T-helper 1 cell (primary cell): ENCODE results near the gene KBTBD7.
"Not testable (repeated sequence)": the region's sequence is repeated elsewhere in the genome, so short reads cannot be mapped to it uniquely, and the experiment has no call there.

ENCODE experiments used
- DNase-seq, 5 donors: peaks; one replicate each; pipeline ENCODE4 v3.0.0-alpha.2; 2012 to 2020

KBTBD7 gene

DNA sequence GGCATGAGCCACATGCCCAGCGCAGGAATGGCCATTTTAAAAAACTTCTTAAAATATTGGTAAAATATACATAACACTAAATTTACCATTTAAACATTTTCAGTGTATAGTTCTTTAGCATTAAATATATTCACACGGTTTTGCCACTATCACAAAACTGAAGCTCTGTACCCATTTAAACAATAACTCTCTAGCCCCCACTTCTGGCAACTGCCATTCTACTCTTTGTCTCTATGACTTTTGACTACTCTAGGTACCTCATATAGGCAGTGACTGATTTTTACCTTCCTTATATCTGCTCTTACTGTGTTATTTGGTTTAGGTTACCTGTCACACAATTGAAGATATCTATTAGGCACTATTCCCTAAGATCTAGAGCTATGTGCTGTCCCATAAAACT, 2.3 kb upstream of the KBTBD7 start:
- DNase-seq, result no peak

DNA sequence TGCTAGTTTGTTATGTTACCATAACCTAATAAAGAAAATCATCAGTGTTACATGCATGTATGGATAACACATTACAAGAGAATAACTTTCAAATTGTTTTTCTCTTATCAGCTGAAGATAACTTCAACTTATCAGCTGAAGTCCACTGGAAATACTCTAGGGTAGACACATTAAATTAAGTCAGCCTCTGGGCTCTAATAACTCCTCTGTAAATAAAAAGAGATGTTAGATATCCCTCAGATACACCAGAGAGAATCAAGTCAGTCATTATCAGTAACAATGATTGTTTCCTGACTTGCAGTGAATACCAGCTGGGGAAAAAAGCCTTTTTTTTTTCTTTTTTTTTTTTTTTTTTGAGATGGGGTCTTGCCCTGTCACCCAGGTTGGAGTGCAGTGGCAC, 1.6 kb upstream of the KBTBD7 start:
- no peak for DNase-seq

DNA sequence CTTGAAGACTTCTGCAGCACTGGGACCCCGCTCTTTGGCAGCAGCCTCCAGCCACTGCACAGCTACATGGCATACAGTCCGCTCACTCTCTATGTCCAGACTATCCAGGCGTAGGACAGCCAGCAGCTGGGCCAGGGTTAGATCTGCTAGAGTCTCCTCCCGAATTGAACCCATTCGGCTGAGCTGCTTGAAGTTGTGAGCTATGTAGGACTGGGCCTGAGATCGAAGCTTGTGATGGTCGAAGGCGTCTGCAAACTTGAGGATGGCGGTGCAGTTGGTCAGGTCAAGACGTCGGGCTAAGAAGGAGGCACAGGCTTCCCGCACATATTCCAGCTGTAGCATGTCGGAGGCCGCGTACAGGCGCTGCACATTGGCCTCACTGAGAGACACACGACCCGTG, 900 bp downstream of the KBTBD7 start:
- no peak for DNase-seq

DNA sequence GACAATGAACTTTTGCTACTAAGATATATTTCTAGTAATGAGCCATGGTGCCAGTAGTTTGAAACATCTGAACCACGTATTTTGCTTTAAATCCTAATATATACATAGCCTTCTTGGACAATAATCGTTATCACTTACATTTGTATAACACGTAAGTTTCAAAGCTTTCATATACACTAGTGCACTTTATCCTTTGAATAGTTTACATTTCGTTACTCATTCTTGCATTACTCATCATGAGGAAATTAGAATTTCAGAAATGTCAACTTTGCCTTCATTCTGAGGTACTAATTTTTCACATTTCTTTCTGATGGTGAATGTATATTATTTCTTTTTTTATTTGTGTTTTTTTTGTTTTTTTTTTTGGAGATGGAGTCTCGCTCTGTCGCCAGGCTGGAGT, 5.8 kb downstream of the KBTBD7 start:
- DNase-seq, result no peak

DNA sequence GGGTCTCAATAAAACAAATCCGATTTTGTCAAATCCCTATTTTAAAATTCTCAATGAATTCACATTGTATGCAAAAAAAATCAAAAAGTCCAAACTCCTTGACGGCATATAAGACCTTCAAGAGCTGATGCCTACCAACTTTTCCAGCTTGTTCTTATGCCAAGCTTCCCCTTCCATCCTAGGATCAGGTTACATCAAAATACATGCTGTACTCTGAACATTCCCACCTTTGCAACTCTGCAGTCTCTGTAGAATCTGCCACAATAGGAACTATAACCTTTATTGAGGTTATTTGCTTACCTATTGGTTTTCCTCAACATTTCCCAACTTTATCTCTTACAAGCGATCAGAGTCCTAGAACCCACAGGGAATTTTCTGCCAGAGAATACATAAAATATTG, 7.9 kb downstream of the KBTBD7 start:
- DNase-seq, result no peak

DNA sequence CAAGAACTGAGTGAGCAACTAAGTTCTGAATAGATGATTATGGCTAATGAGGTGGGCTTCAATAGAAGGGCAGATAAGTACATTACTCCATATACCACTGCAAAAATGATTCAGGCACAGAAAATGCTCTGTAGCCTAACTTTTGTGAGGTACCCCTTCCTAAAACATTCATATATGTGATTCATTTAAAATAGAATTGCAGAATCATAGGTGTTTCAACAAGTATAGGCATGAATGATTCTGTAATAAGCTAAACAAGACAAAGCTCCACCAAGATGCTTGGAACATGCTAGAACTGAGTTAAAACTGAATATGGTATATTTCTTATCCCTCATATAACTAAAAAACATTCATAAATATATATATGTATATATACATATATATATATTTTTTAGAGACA, 12.1 kb downstream of the KBTBD7 start:
- DNase-seq, result no peak

DNA sequence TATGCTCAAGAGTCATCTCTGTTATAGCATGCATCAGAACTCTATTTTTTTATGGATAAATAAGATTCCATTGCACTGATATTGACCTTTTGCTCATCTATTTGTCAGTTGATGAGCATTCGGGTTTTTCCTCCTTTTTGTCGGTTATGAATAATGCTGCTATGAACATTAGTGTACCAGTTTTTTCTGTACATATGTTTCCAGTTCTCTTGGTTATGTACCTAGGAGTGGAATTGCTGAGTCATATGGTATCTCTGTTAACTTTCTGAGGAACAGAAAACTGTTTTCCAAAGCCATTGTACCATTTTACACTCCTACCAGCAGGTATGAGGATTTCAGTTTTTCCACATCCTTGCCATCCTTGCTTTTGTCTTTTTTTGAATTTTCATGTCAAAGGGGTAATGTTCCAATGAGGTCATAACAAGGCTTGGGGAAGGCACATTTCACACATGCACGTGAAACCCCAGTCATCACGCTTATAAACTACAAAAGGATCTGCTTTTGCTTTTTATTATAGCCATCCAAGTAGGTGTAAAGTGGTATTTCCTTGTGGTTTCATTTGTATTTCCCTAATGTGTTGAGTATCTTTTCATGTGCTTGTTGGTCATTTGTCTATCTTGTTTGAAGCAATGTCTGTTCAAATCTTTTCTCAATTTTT, 14.6 kb downstream of the KBTBD7 start:
- no peak for DNase-seq

DNA sequence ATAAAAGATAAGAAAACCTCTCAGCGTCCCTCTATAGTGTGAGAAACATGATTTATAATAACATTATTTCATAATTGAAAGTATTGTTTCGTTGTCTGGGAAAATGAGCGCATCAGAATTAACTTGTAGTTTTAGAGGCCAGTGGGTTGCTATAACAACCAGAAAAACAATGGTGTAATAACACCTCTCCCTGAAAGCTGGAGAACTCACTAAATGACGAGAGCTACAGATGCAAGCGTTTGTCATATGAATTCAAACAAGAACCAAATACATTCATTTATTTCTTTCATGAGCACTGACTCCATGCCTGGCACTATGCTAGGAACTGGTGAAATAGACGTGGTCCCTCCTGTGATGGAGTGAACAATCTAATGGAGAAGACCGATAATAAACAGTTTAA, 16.3 kb downstream of the KBTBD7 start:
- no peak for DNase-seq

DNA sequence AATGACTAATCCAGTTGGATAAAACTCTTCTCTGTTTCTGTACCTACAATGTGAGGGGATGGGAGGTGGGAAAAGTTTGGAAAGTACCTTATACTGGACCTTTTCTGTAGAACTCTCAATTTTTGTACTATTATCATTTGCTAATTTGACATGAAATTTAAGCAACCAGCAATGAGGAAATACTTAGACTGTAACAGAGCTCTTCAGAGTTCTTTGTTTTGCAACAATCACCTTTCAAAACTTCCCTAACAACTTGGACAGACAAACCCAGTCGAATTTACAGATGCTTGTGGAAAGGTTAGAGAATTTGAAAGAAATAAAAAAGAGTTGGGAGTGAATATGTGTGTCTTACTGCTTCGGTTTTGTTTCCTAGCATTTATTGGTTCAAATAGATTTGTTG, 16.8 kb downstream of the KBTBD7 start:
- DNase-seq, result no peak

DNA sequence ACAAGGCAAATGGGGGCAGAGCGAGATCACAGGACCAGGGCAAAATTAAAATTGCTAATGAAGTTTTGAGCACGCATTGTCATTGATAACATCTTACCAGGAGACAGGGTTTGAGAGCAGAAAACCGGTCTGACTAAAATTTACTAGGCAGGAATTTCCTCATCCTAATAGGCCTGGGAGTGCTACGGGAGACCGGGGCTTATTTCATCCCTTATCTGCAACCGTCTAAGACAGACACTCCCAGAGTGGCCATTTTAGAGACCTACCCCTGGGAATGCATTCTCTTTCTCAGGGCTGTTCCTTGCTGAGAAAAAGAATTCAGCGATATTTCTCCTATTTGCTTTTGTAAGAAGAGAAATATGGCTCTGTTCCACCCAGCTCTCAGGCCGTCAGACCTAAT, 18.8 kb downstream of the KBTBD7 start:
- DNase-seq, result not testable (repeated sequence)

DNA sequence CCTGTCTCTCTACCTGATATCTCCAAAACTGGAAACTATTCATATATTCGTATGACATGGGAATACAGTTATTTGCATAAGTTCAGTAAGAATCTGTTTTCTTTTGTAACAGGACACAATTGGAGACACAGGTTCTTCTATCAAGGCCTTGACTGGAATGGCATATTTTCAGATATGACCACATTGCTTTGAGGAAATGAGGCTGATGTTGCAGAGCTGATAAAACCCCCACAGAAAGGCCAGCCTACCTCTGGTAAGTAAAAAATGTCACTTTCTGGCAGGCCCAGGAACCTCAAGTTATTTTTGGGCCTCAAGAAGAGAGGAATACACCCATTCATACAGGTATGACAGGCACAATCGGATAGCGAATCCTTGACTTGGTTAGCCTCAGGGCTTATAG, 32.2 kb downstream of the KBTBD7 start:
- DNase-seq, result no peak

DNA sequence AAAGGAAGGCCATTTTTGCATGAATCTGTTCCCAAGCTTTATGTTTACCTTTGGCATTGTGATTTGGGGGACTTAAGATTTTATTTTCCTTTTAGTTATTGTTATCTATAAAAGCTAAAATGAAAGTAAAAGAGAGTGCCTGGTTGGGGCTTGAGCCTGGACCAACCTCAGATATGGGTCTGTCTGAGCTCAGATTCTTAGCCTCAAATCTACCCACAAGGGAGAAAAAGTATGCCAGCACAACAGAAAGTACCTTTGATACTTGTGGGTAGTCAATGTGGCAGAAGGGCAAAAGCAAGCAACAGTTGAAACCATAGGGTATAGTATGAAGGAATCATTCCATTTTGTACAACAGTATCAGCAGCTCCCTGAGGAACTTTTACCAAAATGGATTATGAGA, 35.2 kb downstream of the KBTBD7 start:
- no peak for DNase-seq

DNA sequence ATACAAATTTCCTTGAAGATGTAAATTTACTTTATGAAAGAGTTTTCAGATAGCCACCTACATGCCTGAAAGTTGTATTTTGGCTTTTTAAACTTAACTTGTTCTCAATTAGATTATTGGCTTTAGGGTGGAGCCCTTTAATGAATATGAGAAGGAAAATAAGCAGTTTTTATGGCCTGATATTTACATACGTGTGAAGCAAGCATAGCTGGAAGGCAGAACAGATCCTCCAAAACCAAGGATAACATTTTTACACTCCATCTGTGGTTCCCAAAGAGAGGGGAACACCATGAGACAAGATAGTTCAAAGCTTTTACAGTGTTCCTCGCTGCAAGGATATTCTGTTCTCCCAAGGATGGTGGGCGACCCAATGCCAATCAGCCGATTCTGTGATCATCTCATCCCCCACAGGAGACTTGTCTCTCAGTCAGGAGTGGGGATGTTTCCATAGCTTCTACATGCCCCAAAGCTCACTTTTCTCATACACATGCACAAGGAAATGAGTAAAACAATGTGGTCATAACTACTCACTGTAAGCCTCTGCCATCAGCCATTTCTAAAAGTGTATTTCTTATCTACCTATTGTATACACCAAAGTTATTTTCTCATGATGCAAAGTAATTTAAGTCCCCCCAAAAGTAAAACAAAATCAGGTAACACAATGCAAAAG, 37.2 kb downstream of the KBTBD7 start:
- no peak for DNase-seq

DNA sequence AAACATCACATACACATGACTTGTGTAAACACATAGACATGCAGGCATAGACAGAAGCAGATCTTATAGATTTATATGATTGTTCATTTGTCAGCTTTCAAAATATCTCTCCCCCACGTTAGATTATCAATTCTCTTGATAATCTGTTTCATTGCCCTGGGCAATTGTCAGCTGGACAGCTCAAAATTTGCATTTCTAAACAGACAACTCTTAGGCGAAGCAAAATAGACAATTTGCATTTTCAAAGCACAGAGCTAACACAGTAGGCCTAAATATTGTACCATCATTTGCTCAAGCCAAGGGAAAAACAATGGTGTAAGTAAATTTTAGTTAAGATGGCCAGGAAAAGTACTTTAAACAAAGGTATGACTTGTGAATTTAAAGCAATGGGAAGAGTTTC, 37.7 kb downstream of the KBTBD7 start:
- DNase-seq, result no peak

DNA sequence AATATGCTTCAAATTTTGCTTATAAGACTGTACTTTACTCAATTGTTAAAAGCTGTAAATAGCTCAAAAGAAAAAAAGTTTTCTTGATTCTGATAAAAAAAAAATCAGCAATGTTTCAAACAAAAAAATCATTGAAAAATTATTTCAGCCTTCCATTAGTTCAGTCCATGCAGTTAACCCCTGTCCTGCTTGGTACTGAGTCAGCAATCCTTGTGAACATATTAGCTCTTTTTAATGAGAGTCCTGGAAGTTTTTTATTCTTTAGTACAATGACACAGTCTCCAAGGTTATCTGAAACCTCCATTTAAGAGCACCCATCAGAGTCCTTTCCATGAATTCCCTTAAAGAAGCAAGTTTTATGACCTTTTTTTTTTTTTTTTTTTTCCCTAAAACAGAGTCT, 40.3 kb downstream of the KBTBD7 start:
- no peak for DNase-seq

DNA sequence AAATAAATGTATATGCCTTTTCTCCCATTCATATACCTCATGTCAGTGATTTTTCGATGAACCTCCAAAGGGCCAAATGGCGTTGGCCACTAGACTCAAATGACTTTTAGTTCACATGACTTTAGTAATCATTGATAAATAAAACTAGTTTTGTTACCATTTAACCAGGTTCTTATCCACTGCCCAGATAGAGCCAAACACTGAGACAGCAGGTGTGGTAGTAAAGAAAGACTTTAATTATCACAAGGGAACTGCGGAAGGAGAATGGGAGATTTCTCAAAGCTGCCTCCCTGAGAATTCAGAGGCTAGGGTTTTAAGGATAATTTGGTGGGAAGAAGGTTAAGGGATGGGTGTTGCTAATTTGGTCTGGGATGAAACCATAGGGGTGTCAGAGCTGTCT, 42.4 kb downstream of the KBTBD7 start:
- no peak for DNase-seq

DNA sequence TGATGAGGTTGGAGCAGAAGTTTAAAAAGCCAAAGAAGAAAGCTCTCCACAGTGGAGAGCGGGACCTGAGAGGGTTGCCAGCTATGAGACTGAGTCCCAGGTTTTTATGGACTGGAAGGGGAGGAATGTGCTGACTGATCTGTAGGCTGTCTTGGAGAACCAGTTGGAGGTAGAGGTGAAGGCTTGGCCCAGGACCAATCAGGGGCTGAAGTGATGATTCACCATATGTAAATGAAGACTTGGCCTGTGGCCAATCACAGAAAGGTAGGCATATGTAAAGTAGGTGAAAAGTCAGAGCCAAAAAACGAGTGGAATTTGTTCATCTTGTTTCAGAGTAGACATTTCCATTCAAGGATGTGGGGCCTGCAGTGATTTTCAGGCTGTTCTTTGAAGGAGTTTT, 44.3 kb downstream of the KBTBD7 start:
- no peak for DNase-seq

DNA sequence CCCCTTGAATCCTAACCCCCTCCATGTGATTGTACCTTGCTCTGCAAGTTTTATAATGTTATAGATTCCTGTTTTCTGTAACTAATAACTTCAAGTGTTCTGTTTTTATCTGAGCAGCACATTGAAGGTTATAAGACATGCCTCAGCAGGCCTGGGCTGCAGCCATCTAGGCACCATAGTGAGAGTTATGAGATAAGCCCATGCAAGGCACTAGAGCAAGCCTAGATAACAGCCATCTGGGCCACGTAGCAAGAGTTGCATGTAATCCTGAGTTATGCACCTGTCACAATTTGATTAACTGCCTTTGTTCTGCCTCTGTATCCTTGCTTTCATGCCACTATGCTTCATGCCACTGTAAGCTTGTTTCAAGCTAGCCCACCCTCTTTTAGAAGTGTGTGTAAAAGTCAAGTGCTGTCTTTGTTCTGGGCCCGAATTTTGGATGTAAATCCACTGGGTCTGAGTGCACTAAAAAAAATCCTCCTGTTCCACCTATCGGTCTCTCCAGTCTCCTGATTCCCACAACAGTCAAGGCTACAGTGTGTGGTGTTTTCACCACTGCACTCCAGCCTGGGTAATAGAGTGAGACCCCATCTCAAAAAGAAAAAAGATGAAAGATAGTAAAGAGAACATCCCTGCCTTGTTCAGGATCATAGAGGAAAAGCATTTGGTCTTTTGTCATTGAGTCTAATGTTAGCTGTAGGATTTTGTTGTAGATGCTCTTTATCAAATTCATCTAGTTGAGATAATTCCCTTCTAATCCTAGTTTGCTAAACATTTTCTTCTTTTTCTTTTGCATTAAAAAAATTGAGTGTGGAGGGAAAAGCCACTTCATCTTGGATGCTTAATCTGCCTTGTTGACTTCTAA, 45.7 kb downstream of the KBTBD7 start:
- no peak for DNase-seq

DNA sequence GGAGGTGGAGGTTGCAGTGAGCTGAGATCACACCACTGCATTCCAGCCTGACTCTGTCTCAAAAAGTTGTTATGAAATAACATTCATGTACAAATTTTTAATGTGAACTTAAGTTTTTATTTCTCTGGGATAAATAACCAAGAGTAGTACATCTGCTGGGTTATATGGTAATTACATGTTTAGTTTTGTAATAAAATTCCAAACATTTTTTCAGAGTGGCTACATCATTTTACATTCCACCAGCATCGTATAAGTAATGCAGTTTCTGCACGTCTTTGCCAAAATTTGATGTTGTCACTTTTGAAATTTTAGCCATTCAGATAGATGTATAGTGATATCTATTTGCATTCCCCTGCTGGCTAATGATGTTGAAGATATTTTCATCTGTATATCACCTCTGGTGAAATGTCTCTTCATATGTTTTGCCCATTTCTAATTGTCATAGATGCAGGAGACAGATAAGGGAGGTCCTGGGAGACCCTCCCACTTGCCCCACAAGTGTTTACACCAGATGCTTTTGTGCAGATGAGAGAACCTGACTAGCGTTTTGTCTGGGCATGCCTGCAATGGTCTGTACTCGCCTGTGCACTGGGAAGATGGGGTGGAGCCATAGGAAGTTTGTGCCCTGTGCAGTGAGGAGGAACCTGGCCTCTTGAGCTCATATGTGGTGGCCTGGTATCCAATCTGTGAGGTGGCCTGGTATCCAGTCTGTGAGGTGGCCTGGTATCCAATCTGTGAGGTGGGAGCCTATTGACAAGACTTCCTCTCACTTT, 49.0 kb downstream of the KBTBD7 start:
- DNase-seq, result no peak

DNA sequence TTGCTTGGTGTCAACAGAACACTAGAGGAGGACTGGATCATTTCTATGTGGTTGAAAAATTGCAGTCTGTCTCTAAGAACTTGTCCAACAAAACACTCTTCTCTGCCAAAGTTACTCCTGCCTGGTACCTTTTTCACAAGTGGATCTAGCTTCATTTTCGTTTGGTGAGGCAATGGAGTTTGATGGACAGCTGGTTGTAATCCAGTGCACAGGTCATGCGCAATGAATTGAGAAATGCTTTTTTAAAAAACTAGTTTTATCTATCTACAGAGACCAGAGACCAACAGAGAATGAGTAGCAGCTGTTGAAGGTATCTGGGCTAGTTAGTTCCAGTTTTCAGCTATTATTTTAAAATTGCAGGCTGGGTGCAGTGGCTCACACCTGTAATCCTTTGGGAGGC, 49.8 kb downstream of the KBTBD7 start:
- DNase-seq, result no peak
